ENCODE results near the gene TBC1D22A. TPM values are rescaled to one million over a fixed set of nuclear protein-coding genes. Genes with fewer than 3 reads are reported as not detected.

Gene TBC1D22A
- total RNA-seq, 2 donors from 2014 or later = 29.5 to 34.8 TPM

GRCh38 chr22:46750863-46751443, 11.5 kb upstream of the TBC1D22A start:
- no peak overlapping the region for H3K4me3 Mint-ChIP-seq
- peak overlapping the region; percentile 59 for H3K27ac Mint-ChIP-seq
- DNase-seq = no peak
- H3K4me1 Mint-ChIP-seq (ENCODE audit: low read depth) = peaks cover 37% of the 10 kb centered on the region
- H3K9me3 Mint-ChIP-seq = no peaks in the 10 kb centered on the region
- H3K27me3 Mint-ChIP-seq (ENCODE audit: low read depth) = no peaks in the 10 kb centered on the region
- no peak for ATAC-seq (replicated peaks in 1 of 2)
- H3K36me3 Mint-ChIP-seq (ENCODE audit: insufficient read depth in 2 of 2) = no peaks in the 10 kb centered on the region

- Mint-ChIP-seq H3K27me3 (ENCODE audit: low read depth) (no peaks in the 10 kb centered on the region), H3K36me3 (ENCODE audit: insufficient read depth in 2 of 2) (peaks cover 3 to 5% of the 10 kb centered on the region in 2 donors), H3K4me3 (no peak overlapping the region), H3K4me1 (ENCODE audit: low read depth) (peaks cover 37% of the 10 kb centered on the region), H3K9me3 (peaks cover 4 to 5% of the 10 kb centered on the region in 2 donors), H3K27ac (no peak overlapping the region)
- no peak for DNase-seq
- no peak for ATAC-seq (replicated peaks in 1 of 2)
Observed at GRCh38 chr22:46752286-46752987, 10.0 kb upstream of the TBC1D22A start.

- Mint-ChIP-seq H3K27me3 (ENCODE audit: low read depth) (no peaks in the 10 kb centered on the region), H3K36me3 (ENCODE audit: insufficient read depth in 2 of 2) (peaks cover 3 to 5% of the 10 kb centered on the region in 2 donors), H3K4me1 (ENCODE audit: low read depth) (peaks cover 37% of the 10 kb centered on the region), H3K27ac (no peak overlapping the region), H3K9me3 (peaks cover 4 to 5% of the 10 kb centered on the region in 2 donors), H3K4me3 (no peak overlapping the region)
- DNase-seq (no peak), ATAC-seq (replicated peaks in 1 of 2) (no peak)
Observed at GRCh38 chr22:46752988-46753310, 9.5 kb upstream of the TBC1D22A start.

- Mint-ChIP-seq H3K36me3 (ENCODE audit: insufficient read depth in 2 of 2) (peaks cover 3 to 5% of the 10 kb centered on the region in 2 donors), H3K27me3 (ENCODE audit: low read depth) (no peaks in the 10 kb centered on the region), H3K4me1 (ENCODE audit: low read depth) (peaks cover 38% of the 10 kb centered on the region), H3K27ac (no peak overlapping the region), H3K4me3 (no peak overlapping the region), H3K9me3 (peaks cover 4 to 5% of the 10 kb centered on the region in 2 donors)
- DNase-seq (no peak), ATAC-seq (replicated peaks in 1 of 2) (no peak)
Observed at GRCh38 chr22:46753360-46753759, 9.1 kb upstream of the TBC1D22A start.

GRCh38 chr22:46753761-46754109, 8.7 kb upstream of the TBC1D22A start:
- ATAC-seq (replicated peaks in 1 of 2) (no peak), DNase-seq (no peak)
- Mint-ChIP-seq H3K27me3 (ENCODE audit: low read depth) (no peaks in the 10 kb centered on the region), H3K9me3 (peaks cover 4 to 5% of the 10 kb centered on the region in 2 donors), H3K36me3 (ENCODE audit: insufficient read depth in 2 of 2) (peaks cover 3 to 5% of the 10 kb centered on the region in 2 donors), H3K4me1 (ENCODE audit: low read depth) (peaks cover 39% of the 10 kb centered on the region), H3K27ac (no peak overlapping the region), H3K4me3 (no peak overlapping the region)

- DNase-seq (peak; percentile 36 to 51), ATAC-seq (replicated peaks in 1 of 2) (peak; percentile 58 to 85)
- Mint-ChIP-seq H3K4me3 (peak overlapping the region; percentile 22 to 42), H3K4me1 (ENCODE audit: low read depth) (peaks cover 36% of the 10 kb centered on the region), H3K27me3 (ENCODE audit: low read depth) (no peaks in the 10 kb centered on the region), H3K27ac (peak overlapping the region; percentile 59), H3K9me3 (peaks cover 4 to 5% of the 10 kb centered on the region in 2 donors), H3K36me3 (ENCODE audit: insufficient read depth in 2 of 2) (peaks cover 3 to 5% of the 10 kb centered on the region in 2 donors)
Observed at GRCh38 chr22:46754110-46754799, 8.2 kb upstream of the TBC1D22A start.

GRCh38 chr22:46754826-46755225, 7.6 kb upstream of the TBC1D22A start:
- peaks cover 4 to 5% of the 10 kb centered on the region in 2 donors for H3K9me3 Mint-ChIP-seq
- no peak for DNase-seq
- H3K27me3 Mint-ChIP-seq (ENCODE audit: low read depth) = no peaks in the 10 kb centered on the region
- peaks cover 31% of the 10 kb centered on the region for H3K4me1 Mint-ChIP-seq (ENCODE audit: low read depth)
- H3K27ac Mint-ChIP-seq = no peak overlapping the region
- H3K36me3 Mint-ChIP-seq (ENCODE audit: insufficient read depth in 2 of 2) = peaks cover 3 to 5% of the 10 kb centered on the region in 2 donors
- no peak overlapping the region for H3K4me3 Mint-ChIP-seq
- ATAC-seq (replicated peaks in 1 of 2) = no peak

- H3K9me3 Mint-ChIP-seq = peaks cover 4 to 5% of the 10 kb centered on the region in 2 donors
- no peak for DNase-seq
Observed at GRCh38 chr22:46755525-46755924, 6.9 kb upstream of the TBC1D22A start.

GRCh38 chr22:46756097-46756496, 6.4 kb upstream of the TBC1D22A start:
- Mint-ChIP-seq H3K4me1 (ENCODE audit: low read depth) (peaks cover 22% of the 10 kb centered on the region), H3K9me3 (peaks cover 4 to 5% of the 10 kb centered on the region in 2 donors), H3K27me3 (ENCODE audit: low read depth) (no peaks in the 10 kb centered on the region), H3K36me3 (ENCODE audit: insufficient read depth in 2 of 2) (peaks cover 3 to 5% of the 10 kb centered on the region in 2 donors), H3K4me3 (no peak overlapping the region), H3K27ac (no peak overlapping the region)
- no peak for ATAC-seq (replicated peaks in 1 of 2)
- DNase-seq = no peak

More at GRCh38 chr22:46755525-46755924, 6.9 kb upstream of the TBC1D22A start:
- peaks cover 24% of the 10 kb centered on the region for H3K4me1 Mint-ChIP-seq (ENCODE audit: low read depth)
- no peak overlapping the region for H3K27ac Mint-ChIP-seq
- H3K27me3 Mint-ChIP-seq (ENCODE audit: low read depth) = no peaks in the 10 kb centered on the region
- no peak overlapping the region for H3K4me3 Mint-ChIP-seq
- no peak for ATAC-seq (replicated peaks in 1 of 2)
- H3K36me3 Mint-ChIP-seq (ENCODE audit: insufficient read depth in 2 of 2) = peaks cover 3 to 5% of the 10 kb centered on the region in 2 donors

- H3K4me3 Mint-ChIP-seq = no peak overlapping the region
- ATAC-seq (replicated peaks in 1 of 2) = no peak
- DNase-seq = no peak
- H3K27ac Mint-ChIP-seq = no peak overlapping the region
- peaks cover 3 to 5% of the 10 kb centered on the region in 2 donors for H3K36me3 Mint-ChIP-seq (ENCODE audit: insufficient read depth in 2 of 2)
- no peaks in the 10 kb centered on the region for H3K27me3 Mint-ChIP-seq (ENCODE audit: low read depth)
- peaks cover 4 to 5% of the 10 kb centered on the region in 2 donors for H3K9me3 Mint-ChIP-seq
- peaks cover 28% of the 10 kb centered on the region for H3K4me1 Mint-ChIP-seq (ENCODE audit: low read depth)
Observed at GRCh38 chr22:46757104-46757503, 5.3 kb upstream of the TBC1D22A start.

GRCh38 chr22:46758121-46758520, 4.3 kb upstream of the TBC1D22A start:
- no peak overlapping the region for H3K27ac Mint-ChIP-seq
- H3K36me3 Mint-ChIP-seq (ENCODE audit: insufficient read depth in 2 of 2) = peaks cover 3 to 6% of the 10 kb centered on the region in 2 donors
- peaks cover 31% of the 10 kb centered on the region for H3K4me1 Mint-ChIP-seq (ENCODE audit: low read depth)
- no peak for ATAC-seq (replicated peaks in 1 of 2)
- DNase-seq = no peak
- no peak overlapping the region for H3K4me3 Mint-ChIP-seq
- H3K27me3 Mint-ChIP-seq (ENCODE audit: low read depth) = no peaks in the 10 kb centered on the region
- H3K9me3 Mint-ChIP-seq = peaks cover 4 to 5% of the 10 kb centered on the region in 2 donors

- peaks cover 3 to 6% of the 10 kb centered on the region in 2 donors for H3K36me3 Mint-ChIP-seq (ENCODE audit: insufficient read depth in 2 of 2)
- peaks cover 34% of the 10 kb centered on the region for H3K4me1 Mint-ChIP-seq (ENCODE audit: low read depth)
- DNase-seq (peak; percentile 51 to 64), ATAC-seq (replicated peaks in 1 of 2) (no peak)
- no peak overlapping the region for H3K4me3 Mint-ChIP-seq
- peaks cover 4 to 5% of the 10 kb centered on the region in 2 donors for H3K9me3 Mint-ChIP-seq
- H3K27ac Mint-ChIP-seq = no peak overlapping the region
- H3K27me3 Mint-ChIP-seq (ENCODE audit: low read depth) = no peaks in the 10 kb centered on the region
Observed at GRCh38 chr22:46758867-46759290, 3.6 kb upstream of the TBC1D22A start.

GRCh38 chr22:46761017-46761416, 1.4 kb upstream of the TBC1D22A start:
- ATAC-seq (replicated peaks in 1 of 2) = no peak
- Mint-ChIP-seq H3K9me3 (peaks cover 4 to 5% of the 10 kb centered on the region in 2 donors), H3K27ac (peak overlapping the region; percentile 17), H3K4me1 (ENCODE audit: low read depth) (peaks cover 45% of the 10 kb centered on the region), H3K4me3 (peak overlapping the region; percentile 81 to 99), H3K36me3 (ENCODE audit: insufficient read depth in 2 of 2) (peaks cover 3 to 10% of the 10 kb centered on the region in 2 donors), H3K27me3 (ENCODE audit: low read depth) (no peaks in the 10 kb centered on the region)
- DNase-seq = no peak

All from activated T-cell treated with anti-CD3 and anti-CD28 coated beads, Interleukin-2, amount 50 U/mL, for 72 hours (primary cell).